Fibroblast of the aortic adventitia (primary cell): ENCODE results near the gene ADGRE3. TPM values are rescaled to one million over a fixed set of nuclear protein-coding genes. Genes with fewer than 3 reads are reported as not detected.

Experiments used
- DNase-seq: peaks from one replicate; pipeline ENCODE4 v3.0.0-alpha.2; 2010; ENCODE audit warnings: low read depth
- H3K4me3 ChIP-seq: 2 replicates; pipeline ENCODE4 v1.5.1; 2011; ENCODE audit warnings: low read depth, mild to moderate bottlenecking, control low read depth, low read length, moderate library complexity
- total RNA-seq: library from RNA; depleted of rRNA; stranded (reverse); fragments of >200 nt; gene quantifications from 2 replicates; pipeline ENCODE4 v1.2.3, GENCODE V29; 2012; ENCODE audit warnings: low replicate concordance
- TF ChIP-seq, protein P1 (sequence below): IDR thresholded peaks from 2 replicates; pipeline ENCODE4 v1.5.1; 2011; ENCODE audit warnings: mild to moderate bottlenecking, low read length, control low read depth, inconsistent platforms; ENCODE audit not compliant: insufficient read depth

Gene ADGRE3
- total RNA-seq, 1 donor, result not detected

DNA sequence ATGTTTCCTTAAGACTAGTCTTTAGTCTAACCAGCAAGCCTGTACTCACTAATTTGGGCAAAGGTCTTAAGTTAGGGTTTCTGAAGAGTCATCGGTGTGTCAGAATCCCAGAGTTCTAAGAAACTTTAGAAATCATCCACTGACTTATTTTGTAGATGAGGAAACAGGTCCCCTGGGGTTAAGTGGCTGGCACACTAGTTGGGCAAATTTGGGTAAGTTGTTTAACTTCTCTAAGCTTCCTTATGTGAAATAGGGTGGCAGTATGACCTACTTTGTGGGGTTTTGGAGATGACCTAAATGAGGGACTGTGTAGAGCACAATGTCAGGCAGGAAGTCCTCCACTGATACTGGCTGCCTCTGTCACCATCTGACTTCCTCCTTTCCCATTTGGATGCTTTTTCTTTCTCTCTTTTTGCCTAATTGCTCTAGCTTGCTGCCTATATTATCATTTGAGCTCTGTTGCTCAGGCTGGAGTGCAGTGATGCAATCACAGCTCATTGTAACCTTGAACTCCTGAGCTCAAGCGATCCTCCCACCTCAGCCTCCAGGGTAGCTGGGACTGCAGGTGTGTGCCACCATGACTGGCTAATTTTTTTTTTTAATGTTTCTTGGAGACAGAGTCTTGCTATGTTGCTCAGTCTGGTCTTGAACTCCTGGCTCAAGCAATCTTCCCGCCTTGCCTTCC, 2.3 kb downstream of the ADGRE3 start:
- TF ChIP-seq, protein P1, sequence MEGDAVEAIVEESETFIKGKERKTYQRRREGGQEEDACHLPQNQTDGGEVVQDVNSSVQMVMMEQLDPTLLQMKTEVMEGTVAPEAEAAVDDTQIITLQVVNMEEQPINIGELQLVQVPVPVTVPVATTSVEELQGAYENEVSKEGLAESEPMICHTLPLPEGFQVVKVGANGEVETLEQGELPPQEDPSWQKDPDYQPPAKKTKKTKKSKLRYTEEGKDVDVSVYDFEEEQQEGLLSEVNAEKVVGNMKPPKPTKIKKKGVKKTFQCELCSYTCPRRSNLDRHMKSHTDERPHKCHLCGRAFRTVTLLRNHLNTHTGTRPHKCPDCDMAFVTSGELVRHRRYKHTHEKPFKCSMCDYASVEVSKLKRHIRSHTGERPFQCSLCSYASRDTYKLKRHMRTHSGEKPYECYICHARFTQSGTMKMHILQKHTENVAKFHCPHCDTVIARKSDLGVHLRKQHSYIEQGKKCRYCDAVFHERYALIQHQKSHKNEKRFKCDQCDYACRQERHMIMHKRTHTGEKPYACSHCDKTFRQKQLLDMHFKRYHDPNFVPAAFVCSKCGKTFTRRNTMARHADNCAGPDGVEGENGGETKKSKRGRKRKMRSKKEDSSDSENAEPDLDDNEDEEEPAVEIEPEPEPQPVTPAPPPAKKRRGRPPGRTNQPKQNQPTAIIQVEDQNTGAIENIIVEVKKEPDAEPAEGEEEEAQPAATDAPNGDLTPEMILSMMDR, result no peak

DNA sequence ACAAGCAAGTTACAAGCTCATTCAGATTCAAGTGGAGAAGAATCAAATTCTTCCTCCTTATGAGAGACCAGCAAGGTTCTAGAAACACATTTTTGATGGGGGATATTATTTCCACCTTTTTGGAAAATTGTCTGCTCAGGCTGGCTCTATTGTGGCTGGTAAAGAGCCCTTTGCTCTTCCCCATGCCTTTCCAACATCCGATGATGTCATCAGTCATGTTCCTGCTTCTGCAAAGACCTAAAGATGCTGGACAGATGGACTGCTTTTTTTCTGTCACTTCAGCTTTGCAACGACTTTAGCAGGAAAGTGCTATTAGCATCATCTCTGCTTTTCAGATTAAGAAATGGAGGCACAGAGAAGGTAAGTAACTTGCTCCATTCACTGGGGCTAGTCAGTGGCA, 4.2 kb downstream of the ADGRE3 start:
- DNase-seq, result no peak
- TF ChIP-seq, protein P1, result no peak
- H3K4me3 ChIP-seq, result no peak overlapping the region

More for the DNA sequence above, 2.3 kb downstream of the ADGRE3 start:
- H3K4me3 ChIP-seq, result no peak overlapping the region
- no peak for DNase-seq

DNA sequence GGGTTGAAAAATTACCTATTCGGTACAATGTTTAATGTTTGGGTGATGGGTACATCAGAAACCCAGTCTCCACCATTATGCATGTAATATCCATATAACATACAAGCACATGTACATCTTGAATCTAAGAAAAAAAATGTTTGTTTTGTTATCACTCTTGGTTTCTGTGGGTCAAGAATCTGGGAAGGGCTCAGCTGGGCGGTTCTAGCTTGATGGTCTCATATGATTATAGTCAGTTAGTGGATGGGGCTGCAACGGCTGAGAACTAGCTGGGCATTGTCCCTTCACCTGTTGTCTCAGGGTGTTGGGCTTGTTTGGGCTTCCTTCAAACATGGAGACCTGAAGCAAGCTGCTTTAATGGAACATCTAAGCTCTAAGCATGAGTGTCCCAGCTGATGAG, 4.7 kb downstream of the ADGRE3 start:
- no peak for DNase-seq
- TF ChIP-seq, protein P1, result no peak
- no peak overlapping the region for H3K4me3 ChIP-seq

DNA sequence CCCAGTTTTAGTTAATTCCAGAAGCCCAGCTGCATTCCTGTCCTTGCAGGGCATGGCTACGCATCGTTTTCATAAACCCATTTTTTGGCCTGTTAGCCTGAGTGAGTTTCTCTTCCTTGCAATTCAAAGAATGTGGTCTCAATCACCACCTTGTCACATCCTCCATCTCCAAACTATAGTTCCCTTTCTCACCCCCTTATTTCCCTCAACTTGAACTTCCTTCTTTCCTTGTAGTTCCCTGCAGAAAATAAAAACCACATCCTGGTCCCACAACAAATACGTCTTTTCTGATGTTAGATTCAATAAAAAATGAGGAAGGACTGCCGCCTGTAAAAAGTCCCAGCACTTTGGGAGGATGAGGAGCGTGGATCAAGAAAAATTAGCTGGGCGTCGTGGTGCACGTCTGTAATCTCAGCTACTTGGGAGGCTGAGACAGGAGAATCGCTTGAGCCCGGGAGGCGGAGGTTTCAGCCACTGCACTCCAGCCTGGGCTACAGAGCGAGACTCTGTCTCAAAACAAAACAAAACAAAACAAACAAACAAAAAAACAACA, 13.2 kb downstream of the ADGRE3 start:
- TF ChIP-seq, protein P1, result no peak
- no peak overlapping the region for H3K4me3 ChIP-seq
- no peak for DNase-seq

DNA sequence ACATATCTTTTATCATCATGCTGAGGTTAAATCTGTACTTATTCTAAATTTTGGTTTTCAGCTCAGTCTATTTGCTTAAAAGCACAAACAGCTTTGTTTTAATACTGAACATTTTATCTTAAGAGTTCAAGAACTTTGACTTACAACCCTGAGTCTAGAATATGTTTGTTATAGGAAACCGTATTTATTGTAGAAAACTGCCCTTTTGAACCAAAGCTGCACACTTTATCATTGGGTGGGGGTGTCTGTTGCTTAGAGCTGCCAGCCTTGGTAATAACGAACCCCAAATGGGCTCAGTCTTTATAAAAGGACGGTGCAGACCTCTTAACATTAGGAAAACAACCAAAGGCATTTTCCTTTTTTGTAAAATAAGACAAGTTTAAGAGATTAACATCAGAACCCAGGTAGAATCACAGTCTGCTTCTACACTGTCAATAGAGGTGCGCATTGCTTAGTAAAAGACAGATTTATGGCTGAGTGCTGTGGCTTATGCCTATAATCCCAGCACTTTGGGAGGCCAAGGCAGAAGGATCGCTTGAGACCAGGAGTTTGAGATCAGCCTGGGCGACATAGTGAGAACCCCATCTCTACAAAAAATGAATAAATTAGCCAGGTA, 14.7 kb downstream of the ADGRE3 start:
- H3K4me3 ChIP-seq, result no peak overlapping the region
- TF ChIP-seq, protein P1, result no peak
- no peak for DNase-seq

DNA sequence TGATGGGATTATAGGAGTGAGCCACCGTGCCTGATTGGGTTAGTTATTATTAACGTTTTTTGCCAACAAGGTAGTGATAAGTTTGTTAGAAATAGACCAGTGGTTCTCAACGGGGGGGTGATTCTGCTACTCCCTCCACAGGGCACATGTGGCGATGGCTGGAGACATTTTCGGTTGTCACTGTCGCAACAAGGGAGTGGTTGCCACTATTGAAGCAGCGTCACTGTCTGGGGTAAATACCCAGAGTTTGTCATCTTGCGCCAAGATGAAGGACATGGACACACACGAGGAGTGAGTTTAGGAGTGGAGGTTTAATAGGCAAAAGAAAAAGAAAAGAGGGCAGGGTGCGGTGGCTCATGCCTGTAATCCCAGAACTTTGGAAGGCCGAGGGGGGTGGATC, 18.9 kb downstream of the ADGRE3 start:
- H3K4me3 ChIP-seq, result no peak overlapping the region
- no peak for DNase-seq
- TF ChIP-seq, protein P1, result no peak
